Keratinocyte (primary cell): ENCODE data around the gene GOLT1A.

Source experiments
- EZH2 ChIP-seq: IDR thresholded peaks from one replicate; pipeline ENCODE4 v1.6.1; 2012; ENCODE audit warnings: inconsistent platforms, mild to moderate bottlenecking, low read length, moderate library complexity
- TF ChIP-seq, protein P1 (sequence below), 3 experiments: IDR thresholded peaks in 1 of 3; conservative IDR thresholded peaks in 1 of 3; optimal IDR thresholded peaks in 1 of 3; 2 replicates in 2 of 3; 3 replicates in 1 of 3; pipeline versions ENCODE3 to v1.5.1; 2011; ENCODE audit warnings: low read length in 3 of 3, mild to moderate bottlenecking in 3 of 3, moderate library complexity in 2 of 3, control low read depth in 1 of 3, inconsistent platforms in 1 of 3; ENCODE audit not compliant: insufficient read depth in 2 of 3; ENCODE audit errors: extremely low read depth in 1 of 3

DNA sequence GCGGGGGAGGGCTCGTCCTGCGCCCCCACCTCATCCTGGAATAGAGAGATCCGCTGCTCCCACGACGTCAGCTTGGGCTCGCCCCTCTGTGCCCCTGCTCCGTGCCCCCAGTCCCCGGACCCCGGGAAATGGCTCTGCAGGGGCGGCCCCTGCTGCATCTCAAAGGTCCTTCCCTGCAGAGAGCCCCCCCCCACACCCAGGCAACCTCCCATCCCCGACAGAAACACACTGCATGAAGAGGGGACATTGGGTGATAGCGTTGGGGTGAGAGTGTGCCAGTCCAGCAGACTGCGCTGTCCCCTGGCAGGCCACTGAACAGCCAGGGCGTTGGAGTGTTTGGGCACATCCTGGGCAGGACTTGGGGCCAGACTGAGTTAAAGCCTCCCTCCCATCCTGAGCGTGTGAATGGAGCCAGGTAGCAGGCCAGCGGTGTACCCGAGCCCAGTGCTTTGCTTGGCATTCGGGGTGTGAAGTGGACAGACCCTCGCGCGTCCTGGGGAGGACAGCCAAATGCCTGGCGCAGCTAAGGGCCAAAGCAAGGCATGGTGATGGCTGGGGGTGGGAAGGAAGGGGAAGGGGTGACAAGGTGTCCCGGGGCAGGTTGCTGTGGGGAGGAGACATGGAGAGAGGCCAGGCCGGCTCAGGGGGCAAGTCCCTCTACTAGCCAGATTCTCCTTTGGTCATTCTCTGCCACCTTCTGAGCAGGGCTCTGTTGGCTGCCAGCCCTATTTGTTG is 61.3 kb downstream of the GOLT1A start:
- TF ChIP-seq, protein P1, sequence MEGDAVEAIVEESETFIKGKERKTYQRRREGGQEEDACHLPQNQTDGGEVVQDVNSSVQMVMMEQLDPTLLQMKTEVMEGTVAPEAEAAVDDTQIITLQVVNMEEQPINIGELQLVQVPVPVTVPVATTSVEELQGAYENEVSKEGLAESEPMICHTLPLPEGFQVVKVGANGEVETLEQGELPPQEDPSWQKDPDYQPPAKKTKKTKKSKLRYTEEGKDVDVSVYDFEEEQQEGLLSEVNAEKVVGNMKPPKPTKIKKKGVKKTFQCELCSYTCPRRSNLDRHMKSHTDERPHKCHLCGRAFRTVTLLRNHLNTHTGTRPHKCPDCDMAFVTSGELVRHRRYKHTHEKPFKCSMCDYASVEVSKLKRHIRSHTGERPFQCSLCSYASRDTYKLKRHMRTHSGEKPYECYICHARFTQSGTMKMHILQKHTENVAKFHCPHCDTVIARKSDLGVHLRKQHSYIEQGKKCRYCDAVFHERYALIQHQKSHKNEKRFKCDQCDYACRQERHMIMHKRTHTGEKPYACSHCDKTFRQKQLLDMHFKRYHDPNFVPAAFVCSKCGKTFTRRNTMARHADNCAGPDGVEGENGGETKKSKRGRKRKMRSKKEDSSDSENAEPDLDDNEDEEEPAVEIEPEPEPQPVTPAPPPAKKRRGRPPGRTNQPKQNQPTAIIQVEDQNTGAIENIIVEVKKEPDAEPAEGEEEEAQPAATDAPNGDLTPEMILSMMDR (optimal IDR thresholded peaks at IDR 0.05 in 1 of 3, IDR thresholded peaks at IDR 0.05 in 1 of 3, conservative IDR thresholded peaks at IDR 0.05 in 1 of 3; ENCODE audit: extremely low read depth in 1 of 3, insufficient read depth in 2 of 3, low read length in 3 of 3) = no peak
- TF ChIP-seq EZH2 = no peak
